GM12892 (cell line): Measurements from ENCODE around the gene GREM2.

Experiments used
- POLR2A ChIP-seq: IDR thresholded peaks from 2 replicates; pipeline ENCODE4 v1.6.1; 2011; ENCODE audit warnings: low read depth, low read length, control low read depth
- POLR2AphosphoS5 ChIP-seq: IDR thresholded peaks from 2 replicates; pipeline ENCODE4 v1.6.1; 2011; ENCODE audit warnings: low read depth, low read length, control low read depth
- TAF1 ChIP-seq: IDR thresholded peaks from 2 replicates; pipeline ENCODE4 v1.6.1; 2011; ENCODE audit warnings: low read depth, mild to moderate bottlenecking, control low read depth, low read length, borderline replicate concordance

- TF ChIP-seq POLR2A, result no peak
- no peak for TF ChIP-seq POLR2AphosphoS5
- no peak for TF ChIP-seq TAF1
These were observed 73.1 kb downstream of the GREM2 start for GRCh38 chr1:240538776-240539430.
